HG03280 (cell line): ENCODE measurements around the gene VLDLR.
A peak's percentile ranks its signal among the peaks of the same experiment; 100 is the strongest.

Source experiments
- ATAC-seq: cut with Tn5 transposase; IDR thresholded peaks from one replicate; pipeline ENCODE4 v1.9.1; 2021; ENCODE audit warnings: mild to moderate bottlenecking, moderate library complexity; ENCODE audit not compliant: unreplicated experiment

VLDLR gene

DNA sequence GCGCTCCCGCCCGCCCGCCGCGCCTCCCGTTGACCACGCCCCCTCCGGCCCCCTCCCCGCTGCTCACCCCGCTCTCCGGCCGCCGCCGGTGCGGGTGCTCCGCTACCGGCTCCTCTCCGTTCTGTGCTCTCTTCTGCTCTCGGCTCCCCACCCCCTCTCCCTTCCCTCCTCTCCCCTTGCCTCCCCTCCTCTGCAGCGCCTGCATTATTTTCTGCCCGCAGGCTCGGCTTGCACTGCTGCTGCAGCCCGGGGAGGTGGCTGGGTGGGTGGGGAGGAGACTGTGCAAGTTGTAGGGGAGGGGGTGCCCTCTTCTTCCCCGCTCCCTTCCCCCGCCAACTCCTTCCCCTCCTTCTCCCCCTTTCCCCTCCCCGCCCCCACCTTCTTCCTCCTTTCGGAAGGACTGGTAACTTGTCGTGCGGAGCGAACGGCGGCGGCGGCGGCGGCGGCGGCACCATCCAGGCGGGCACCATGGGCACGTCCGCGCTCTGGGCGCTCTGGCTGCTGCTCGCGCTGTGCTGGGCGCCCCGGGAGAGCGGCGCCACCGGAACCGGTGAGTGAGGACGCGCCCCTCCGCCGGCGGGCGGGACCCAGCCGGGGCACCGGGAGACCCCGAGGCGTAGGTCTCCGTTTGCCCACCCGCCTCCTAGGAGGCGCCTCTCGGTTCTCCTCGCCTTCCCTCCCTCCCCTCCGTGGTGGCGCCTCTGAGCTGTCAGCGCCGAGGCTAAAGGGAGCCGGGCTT, at the start of gene VLDLR:
VLDLR (plus strand) TSS at position 66 of the 739 bp plus-strand sequence; CDS start at position 469, 403 bp downstream.
- peak; percentile 40 for ATAC-seq

DNA sequence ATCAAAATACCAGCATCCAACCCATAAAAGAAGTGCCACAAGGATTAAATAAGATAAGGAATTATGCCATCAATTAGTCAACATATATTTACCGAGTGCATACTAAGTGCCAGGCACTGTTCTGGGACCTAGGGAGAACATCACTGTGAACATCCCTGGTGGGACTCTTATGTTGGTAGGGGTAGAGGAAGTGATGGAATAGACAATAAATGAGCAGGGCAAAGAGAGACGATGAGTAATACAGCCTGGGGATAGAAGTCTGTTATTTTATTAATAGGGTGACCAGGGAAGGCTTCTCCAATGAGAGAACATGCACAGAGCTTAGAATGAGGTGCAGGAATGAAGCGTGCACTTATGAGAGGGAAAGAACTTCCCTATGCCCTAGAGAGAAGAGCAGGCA, 47.4 kb upstream of the VLDLR start:
- ATAC-seq, result no peak

DNA sequence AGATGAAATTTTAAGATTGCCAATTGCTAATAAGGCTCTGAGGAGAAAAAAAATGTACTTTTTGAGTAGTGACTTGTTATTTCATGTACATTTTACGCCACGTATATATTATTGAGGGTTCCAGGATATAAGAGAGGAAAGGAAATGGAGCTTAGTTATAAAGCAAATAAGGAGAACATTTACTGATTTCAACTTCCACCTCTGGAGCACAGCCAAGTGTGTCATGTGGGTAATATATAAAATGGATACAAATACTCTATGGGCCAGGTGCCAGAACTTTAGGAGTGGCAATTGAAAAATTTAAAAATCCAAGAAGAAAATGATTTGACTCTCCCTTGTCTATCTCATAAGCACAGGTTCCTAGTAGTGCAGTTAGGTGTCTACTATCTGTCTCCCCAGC, 45.0 kb upstream of the VLDLR start:
- ATAC-seq, result no peak

DNA sequence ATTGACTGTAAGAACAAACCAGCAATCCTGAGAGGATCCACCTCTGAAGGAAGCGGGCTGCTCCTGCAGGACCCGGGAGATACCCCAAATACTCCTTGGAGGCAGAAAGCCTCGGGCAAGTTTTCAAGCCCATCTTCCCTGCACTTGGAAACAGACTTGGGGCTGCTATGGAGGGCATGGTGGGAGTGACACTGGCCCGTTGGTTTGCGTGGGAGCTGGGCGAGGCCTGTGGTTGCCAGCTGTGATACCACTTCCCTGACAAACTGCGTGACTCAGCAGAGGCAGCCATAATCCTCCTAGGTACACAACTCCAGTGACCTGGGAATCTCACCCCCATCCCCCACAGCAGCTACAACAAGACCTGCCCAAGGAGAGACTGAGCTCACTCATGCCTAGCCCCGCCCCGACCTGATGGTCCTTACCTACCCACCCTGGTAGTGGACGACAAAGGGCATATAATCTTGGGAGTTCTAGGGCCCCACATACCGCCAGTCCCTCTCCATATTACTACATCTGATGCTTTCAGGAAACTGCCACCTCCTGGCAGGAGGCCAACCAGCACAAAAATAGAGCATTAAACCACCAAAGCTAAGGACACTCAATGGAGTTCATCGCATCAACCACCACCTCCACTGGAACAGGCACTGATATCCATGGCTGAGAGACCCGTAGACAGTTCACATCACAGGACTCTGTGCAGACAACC, 38.1 kb upstream of the VLDLR start:
- no peak for ATAC-seq

DNA sequence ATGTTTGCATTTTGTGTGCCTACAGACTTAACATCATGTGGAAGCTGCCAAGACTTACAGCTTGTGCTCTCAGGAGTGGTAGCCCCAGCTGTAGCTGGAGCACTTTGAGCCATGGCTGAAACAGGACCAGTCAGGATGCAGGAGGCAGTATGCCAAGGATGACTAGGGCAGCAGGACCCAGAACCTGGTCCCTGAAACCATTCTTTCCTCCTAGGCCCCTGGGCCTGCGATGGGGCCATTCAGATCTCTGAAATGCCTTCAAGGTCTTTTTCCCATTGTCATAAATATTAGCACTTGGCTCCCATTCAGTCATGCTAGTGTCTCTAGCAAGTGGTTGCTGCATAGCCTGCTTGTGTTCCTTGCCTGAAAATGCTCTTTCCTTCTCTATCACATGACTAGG, 29.6 kb upstream of the VLDLR start:
- ATAC-seq, result no peak

DNA sequence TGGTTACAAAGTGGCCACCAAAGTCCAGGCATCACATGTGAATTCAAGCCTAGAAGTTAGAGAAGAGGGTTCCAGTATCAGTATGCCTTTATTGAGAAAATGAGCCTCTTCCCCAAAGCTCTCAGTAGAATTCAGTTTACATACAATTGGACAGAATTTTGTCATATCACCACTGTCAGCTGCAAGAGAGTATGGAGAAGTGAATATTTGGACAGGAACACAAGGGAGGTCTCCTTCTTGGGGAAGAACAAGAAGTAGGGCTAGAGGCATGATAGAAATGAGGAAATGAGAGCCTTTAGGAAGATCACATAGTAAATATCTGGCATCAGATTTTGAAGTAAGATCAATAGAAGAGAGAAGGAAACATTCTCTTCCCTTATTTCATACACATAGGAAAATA, 27.8 kb upstream of the VLDLR start:
- no peak for ATAC-seq

DNA sequence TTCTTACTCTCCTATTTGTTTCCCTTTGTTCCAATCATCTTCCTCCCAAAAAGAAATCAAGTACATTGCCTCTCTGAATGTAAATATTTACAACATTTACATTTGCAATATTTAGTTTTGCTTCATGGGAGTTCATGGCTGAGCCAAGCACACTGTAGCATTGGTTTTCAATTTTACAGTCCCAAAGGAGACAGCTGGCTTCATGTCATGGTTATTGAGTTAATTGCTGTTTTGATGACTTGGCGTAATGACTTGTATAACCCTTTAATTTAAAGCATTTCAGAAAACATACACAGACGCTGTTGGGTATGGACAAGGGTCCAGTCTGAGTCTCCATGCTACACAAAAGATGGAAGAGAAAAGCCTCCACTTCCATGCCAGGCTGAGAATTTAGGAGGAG, 25.6 kb upstream of the VLDLR start:
- ATAC-seq, result no peak

DNA sequence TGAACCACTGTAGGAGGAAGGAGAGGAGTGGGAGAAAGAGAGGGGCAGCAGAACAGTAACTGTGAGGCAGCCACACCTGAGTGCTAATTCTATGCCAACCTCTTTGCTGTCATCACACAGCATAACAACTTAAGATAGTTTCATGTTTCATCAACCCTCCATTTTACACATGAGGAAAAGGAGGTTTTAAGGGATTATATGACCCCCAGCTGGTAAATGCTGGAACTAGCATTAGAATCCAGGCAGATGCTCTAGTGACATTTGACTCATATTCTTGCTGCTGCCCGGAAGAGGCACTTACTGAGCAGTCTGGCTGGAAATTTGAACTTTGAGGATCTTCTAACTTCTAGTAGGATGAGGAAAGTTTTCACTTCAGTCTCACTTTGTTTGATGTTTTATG, 24.1 kb upstream of the VLDLR start:
- ATAC-seq, result no peak

DNA sequence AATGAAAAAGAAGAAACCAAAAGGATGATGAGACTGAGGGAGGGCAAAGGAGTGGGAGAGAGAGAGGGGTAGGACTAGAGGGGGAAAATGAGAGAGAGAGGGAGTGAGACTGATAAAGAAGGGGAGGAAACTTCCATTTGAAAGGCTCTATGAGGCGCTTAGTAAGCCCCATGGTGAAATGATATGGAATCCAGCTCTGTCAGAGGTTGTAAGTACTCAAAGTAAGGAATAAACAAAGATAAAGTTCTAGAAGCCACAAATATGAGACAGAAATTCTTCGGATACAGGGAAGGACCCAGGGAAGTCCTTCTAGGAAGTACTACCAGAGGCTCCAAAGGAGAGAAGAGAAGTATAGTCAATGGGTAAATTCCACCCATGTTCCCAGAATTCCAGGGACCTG, 21.7 kb upstream of the VLDLR start:
- no peak for ATAC-seq

DNA sequence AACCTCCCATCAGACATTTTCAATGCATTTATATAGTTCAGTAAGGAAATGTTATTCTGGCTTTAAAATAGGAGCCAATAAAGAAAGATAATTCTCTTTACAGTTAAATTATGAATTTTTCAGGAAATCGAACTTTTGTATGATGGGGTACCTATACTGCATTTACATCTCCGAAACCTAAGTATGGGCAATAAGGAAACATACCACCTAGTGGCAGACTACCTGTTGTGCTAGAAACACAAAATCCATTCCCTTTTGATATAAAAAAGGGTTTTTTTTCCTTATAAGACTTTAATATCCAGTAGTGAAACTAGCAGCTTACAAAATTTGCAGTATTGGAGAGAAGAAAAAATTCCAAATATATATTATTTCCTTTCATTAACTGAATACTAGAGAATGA, 21.3 kb upstream of the VLDLR start:
- ATAC-seq, result no peak

DNA sequence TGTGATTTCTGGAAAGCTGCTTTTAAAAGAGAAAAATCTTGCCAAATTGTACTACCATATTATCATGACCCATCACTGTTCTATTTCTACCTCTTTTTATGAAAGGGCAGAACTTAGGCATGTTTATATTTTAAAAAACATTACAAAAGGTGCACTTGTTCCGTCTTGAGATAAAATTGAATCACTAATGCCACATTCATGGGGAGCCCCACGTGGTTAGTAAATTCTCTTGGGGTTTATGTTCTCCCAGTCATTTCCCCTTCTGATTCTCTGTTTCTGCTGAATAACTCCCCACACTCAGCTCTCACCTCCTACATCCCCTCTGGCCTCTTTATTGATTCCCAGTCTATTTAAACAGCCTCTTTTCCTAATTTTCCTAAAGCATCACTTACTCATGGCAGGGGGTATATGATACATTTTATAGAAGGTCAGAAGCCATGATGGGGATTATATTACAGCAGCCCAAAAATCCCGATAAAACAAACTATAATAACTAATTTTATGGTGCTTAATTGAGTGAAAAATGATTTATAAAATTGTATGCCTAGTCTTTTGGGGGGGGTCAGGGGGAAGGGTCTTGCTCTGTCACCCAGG, 19.7 kb upstream of the VLDLR start:
- no peak for ATAC-seq

DNA sequence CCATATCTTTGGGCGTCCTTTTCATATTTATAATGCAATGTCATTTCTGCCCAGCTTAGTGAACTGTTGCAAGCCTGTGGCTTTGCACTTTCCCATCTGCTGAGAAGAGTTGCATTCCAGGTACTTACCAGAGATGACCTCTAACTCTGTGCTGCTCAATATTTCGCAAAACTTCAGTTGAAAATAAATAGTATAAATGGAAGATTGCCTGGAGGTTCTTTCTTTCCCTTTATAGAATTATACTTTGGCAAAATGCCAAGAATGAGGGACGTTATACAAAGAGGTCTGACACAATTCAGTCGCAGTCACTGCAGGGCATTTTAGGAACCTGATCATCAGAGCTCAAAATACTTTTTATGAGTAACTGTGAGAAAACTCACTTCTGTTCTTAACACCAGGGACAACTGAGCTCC, 18.9 kb upstream of the VLDLR start:
- ATAC-seq, result peak; percentile 53

DNA sequence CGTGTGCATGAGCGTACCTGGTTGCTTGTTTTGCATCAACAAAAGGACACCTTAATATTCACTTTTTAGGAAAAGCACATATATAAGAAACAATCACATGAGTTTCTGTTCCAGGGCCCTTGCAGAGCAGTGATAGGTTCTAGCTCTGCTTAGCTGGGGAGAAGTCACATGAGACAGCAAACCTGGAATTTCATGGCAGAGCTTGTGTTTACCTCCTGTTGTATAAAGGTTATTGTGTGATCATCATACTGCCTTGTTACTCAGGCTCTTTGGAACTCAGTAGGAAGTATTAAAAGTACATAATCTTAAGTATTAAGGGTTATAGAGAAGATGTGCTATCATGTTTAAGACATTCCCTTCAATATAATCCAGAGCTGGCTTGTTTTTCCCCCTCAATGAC, 18.0 kb upstream of the VLDLR start:
- no peak for ATAC-seq

DNA sequence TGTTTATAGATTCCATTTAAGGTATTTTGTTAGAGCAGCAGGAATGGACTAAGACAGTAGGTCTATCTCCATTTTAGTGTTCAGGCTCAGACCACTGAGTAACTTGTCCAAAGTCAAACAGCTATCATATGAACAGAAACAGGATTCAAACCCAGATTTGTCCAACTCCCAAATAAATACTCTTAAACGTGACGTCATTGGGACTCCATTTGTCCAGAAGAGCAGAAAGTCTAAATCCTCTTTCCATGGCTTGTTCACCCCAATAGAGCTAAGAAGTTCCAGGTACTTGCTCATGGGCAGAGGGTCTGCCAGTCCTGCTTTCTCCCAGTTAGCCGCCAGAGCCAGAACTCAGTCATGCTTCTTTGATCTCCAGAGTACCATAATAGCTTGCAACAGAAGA, 16.3 kb upstream of the VLDLR start:
- ATAC-seq, result no peak

DNA sequence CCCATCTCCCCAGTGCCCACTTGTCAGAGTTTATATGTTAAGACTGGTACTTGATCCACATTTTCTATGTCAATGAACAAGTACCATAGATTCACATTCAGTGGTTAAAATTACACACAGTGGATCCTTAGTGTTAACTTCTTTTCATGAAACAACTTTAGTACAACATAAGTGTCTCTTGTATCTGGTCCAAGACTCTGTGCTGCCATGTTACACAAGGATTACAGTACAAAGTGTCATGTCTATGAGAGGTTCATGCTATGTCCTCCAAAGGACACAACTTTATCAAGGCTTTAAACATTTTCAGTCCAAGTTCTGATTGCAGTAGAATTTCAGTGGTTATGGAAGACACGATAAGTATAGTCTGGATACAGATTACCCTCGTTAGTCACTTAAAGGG, 13.3 kb upstream of the VLDLR start:
- no peak for ATAC-seq

DNA sequence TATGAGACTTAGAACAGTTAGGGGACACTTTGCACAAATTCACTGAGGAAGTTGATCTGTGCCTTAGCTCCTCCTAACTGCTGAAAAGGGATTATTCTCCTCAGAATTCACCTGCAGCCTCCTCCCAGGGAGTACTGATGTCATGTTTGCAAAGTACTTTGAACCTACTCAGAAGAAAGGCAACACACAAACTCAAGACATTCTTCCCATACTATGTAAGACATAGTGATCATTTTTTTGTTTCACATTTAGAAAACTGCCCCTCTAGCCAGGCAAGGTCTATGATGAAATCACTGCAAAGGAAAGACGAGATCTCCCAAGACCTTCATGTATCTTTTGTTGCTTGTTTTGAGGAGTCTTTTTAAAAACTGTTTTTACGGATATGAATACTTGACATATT, 10.6 kb upstream of the VLDLR start:
- no peak for ATAC-seq

DNA sequence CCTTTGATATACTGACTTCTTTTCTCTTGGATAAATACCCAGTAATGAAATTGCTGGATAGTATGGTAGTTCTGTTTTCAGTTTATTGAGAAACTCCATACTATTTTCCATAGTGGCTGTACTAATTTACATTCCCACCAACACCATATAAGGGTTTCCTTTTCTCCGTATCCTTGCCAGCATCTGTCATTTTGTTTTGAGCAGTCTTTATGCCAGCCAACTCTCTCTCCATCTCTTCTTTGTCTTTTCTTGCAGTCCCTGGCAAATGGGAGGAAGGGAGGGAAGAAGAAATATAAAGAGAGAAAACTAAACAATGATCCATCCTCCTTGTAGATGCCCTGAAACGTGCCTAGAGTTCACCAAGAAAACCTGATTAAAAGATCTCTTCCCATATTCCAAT, 9.6 kb upstream of the VLDLR start:
- no peak for ATAC-seq

DNA sequence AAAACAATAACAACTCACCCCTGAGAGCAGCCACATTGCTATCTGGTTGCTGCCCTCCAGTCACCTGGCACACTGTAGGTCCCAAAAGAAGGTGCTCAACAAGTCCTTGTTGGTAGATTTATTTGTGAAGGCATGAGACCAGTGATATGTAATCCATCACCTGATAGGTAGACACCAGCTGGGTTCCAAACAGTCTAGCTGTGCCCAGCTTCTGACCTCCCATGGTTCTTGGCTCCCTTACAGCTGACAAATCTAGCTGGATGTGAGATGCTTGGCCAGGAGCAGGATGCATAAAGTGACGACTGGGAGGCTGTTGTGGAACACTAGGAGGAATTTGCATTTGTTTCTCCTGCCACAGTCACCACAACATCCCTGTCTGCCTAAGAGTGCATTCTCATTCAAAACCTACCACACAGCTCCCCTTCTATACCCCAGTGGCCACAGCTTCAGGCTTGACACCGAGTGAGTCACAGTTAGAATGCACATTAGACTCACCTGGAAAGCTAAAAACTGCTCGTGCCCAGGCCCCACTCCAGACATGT, 7.8 kb upstream of the VLDLR start:
- no peak for ATAC-seq

DNA sequence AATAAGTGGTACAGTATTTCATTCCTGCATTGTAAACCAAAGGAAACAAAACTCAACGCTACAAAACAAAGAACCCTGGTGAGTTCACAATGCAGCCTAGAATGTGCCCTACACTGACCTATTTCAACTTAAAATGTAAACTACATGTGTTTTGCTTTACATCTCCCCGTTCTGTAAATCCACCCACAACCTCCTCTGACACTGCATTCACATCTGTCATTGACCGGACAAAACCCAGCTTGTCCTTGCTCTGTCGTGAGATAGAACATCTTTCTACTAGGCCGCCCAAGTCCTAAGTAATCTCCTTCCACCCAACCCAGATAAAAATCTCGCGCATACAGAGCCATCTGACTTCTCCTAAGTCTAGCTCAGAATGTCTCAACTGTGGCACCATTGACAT, 6.1 kb upstream of the VLDLR start:
- ATAC-seq, result no peak

DNA sequence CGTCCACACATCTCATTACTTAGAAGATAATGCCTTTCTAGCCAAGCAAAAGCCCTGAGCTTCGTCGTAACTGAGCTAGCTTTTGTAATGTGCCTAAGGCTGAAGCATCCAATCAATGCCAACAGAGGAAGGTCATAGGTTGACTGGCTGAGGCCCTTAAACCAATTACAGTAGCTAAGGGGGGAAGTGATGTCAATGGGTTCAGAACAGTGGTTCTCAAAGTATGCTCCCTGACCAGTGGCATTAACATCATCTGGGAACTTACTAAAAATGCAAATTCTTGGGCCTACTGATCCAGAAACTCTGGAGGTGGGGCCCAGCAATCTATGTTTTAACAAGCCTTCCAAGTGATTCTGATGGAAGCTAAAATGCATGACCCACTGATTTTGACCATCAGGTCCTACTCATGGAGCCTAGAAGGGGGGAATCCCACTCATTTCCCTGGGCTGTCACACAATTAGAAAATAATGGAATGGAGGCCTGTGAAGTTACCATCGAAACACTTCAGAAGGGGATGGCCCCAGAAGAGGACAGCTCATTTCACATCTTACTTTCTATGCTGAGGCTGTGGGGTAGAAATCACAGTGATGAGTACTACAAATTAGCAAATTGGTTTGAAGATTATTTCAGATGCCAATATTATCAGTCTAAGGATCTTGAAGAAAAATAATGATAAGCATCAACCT, 4.8 kb upstream of the VLDLR start:
- peak; percentile 41 for ATAC-seq

DNA sequence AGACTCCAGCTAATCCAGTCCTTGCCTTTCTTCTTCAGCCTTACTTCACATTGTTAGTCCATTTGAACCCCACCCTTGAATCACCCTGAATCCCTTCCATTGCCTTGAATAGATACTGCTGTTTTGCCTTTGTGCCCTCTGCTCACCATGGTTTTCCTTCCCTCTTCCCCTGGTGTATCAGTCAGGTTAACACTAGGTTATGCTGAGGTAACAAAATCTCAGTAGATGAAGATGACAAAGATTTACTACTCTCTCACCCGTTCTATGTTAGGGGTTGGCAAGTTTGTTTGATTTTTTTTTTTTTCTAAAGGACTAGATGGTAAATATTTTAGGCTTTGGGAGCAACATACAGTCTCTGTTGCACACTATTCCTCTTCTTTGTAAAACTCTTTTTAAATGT, 3.3 kb upstream of the VLDLR start:
- no peak for ATAC-seq
